ENCODE measurements around the gene IL36G.

DNA sequence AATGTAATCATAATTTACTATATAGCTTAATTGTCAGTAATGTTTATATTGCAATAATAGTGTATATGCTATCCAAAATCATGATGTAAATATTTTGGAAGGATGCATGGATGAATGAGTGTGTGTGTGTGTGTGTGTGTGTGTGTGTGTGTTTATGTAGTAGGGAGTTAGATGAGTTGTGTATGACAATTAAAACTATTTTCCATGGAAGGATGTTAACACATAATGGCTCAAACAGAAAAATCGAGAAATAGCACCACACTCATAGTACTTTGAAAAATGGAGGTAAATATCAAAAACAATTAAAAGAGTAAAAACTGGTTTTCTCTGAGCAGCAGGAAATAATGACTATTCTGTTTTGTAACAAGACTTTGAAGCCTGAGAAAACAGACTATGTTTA, 19.3 kb downstream of the IL36G start:
- TF ChIP-seq POLR2A (IDR thresholded peaks at IDR 0.05), result no peak
- TF ChIP-seq, protein P1, sequence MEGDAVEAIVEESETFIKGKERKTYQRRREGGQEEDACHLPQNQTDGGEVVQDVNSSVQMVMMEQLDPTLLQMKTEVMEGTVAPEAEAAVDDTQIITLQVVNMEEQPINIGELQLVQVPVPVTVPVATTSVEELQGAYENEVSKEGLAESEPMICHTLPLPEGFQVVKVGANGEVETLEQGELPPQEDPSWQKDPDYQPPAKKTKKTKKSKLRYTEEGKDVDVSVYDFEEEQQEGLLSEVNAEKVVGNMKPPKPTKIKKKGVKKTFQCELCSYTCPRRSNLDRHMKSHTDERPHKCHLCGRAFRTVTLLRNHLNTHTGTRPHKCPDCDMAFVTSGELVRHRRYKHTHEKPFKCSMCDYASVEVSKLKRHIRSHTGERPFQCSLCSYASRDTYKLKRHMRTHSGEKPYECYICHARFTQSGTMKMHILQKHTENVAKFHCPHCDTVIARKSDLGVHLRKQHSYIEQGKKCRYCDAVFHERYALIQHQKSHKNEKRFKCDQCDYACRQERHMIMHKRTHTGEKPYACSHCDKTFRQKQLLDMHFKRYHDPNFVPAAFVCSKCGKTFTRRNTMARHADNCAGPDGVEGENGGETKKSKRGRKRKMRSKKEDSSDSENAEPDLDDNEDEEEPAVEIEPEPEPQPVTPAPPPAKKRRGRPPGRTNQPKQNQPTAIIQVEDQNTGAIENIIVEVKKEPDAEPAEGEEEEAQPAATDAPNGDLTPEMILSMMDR (IDR thresholded peaks at IDR 0.05), result no peak
